Stimulated activated CD8-positive, alpha-beta memory T cell treated with anti-CD3 and anti-CD28 coated beads, Interleukin-15, amount 100 ng/mL, for 1 hour (primary cell): ENCODE data around the gene BIRC7.
"Not testable (repeated sequence)": the region's sequence is repeated elsewhere in the genome, so short reads cannot be mapped to it uniquely, and the experiment has no call there.

Experiments used
- DNase-seq: peaks from one replicate; pipeline ENCODE4 v3.0.0-alpha.2; 2020; ENCODE audit warnings: low read depth

The BIRC7 gene

GRCh38 chr20:63248835-63249591, 13.3 kb downstream of the BIRC7 start:
- no peak for DNase-seq

DNA sequence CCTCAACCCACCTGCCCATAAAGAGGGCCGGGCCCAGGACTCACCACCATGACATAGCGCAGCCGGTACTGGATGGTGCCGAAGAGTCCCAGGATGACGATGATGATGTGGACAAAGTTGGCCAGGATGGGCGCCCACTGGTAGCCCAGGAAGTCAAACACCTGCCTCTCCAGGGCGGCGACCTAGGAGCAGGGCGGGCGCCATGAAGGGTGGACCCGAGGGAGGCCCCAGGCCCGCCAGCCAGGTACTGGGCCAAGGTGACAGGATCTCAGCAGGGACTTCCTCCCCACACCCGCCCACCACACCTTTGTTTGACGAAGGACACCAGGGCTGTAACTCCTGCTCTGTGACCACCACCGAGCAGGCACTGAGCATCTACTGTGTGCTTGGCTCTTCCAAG, 14.2 kb downstream of the BIRC7 start:
- no peak for DNase-seq

DNA sequence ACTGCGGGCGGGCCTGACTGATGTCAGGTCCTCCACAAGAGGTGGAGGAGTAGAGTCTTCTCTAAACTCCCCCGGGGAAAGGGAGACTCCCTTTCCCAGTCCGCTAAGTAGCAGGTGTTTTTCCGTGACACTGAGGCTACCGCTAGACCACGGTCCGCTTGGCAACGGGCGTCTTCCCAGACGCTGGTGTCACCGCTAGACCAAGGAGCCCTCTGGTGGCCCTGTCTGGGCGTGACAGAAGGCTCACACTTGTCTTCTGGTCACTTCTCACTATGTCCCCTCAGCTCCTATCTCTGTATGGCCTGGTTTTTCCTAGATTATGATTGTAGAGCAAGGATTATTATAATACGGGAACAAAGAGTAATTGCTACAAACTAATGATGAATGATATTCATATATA, 15.6 kb downstream of the BIRC7 start:
- DNase-seq, result not testable (repeated sequence)

DNA sequence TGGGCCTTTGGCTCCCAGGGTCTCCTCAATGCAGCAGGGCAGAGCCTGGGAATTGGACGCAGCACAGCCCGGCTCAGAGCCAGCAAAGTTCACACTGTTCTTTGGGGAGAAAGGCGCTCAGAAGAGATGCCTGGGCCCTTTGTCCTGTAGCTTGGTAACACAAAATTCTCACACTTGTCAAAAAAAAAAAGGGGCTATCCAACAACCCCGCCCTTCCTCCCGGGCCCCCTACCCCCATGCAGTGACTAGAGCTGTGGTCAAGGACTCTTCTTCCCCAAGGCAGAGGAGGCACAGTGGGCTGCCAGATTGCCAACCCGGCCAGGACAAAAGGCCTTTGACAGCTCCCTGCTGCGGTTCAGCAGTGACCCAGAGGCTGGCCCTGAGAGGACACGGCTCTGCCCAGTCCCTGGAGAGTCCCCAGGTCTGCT, 16.6 kb downstream of the BIRC7 start:
- DNase-seq, result no peak

DNA sequence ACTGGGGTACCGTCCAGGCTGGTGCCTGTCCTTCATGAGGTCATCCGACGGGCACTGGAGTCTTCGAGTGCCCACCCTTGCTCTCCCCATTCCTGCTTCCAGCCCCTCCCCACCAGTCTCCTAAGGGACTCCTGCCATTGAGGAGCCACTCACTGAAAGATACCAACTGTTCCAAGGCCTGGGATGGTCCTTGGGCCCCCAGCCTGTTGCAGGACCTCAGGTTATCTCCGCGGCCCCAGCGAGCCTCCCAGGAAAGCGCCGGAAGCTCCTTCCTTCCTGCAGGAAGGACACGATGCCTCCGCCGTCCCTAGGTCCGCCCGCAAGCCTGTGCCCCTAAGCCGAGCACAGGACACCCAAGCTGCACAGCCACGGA, 17.3 kb downstream of the BIRC7 start:
- DNase-seq, result no peak

DNA sequence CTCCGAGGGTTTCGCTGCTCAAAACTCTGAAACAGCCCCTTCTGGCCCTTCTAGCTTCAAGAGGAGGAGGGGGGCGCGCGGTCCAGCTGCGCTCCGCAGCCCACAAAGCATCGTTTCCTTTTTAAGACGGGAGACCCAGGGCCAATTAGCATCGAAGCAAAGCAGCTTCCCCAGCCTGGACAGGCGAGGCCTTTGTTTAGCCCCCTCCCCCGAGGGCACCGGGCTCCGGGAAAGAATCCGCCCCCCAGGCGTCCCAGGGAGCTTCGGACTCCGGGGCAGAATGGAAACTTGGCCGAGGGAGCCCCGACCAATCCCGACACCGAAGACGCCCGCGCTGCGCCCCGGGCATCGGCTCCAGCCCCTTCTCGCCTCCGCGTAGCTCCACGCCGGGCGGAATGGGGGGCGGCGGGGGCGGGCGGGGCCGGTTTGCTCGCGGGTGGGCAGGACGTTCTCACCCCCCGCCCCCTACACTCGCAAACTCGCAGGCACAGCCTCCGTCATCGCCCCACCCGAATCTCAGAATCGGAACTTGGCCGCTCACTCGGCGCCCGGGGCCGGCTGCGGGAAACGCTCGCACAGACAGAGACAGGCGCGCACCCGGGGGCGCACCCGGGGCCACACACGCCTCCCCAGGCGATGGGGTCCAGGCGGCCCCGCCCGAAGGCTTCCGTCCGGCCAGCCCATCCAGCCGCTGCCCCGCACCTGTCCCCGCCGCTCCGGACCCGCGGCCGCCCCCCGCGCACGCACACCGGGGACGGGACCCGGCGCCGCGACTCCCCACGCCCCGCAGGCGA, 17.9 kb downstream of the BIRC7 start:
- no peak for DNase-seq

GRCh38 chr20:63254232-63254605, 18.5 kb downstream of the BIRC7 start, which contains the start of gene NKAIN4:
Gene NKAIN4 (minus strand): TSS chr20:63254463. CDS start chr20:63254450, 13 bp downstream.
- no peak for DNase-seq

GRCh38 chr20:63254606-63255384, 19.1 kb downstream of the BIRC7 start:
- no peak for DNase-seq

GRCh38 chr20:63255931-63256704, 20.4 kb downstream of the BIRC7 start:
- no peak for DNase-seq

DNA sequence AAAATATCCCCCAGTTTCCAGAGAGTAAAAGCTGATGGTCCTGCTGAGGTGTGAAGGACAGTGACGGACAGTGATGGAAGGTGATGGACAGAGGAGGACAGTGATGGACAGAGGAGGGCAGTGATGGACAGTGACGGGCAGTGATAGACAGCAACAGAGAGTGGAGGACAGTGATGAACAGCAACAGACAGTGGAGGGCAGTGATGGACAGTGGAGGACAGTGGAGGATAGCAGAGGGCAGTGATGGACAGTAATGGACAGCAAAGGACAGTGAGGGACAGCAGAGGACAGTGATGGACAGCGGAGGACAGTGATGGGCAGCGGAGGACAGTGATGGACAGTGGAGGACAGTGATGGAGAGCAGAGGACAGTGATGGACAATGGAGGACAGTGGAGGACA, 21.2 kb downstream of the BIRC7 start:
- DNase-seq, result no peak

DNA sequence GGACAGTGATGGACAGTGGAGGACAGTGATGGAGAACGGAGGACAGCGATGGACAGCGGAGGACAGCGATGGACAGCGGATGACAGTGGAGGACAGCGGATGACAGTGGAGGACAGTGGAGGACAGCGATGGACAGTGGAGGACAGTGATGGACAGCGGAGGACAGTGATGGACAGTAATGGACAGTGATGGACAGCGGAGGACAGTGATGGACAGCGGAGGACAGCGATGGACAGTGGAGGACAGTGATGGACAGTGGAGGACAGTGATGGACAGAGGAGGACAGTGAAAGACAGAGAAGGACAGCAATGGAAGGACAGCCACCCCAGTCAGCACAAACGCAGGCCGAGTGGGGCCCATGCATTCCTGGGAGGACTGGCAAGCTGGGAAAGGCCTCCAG, 21.9 kb downstream of the BIRC7 start:
- no peak for DNase-seq

GRCh38 chr20:63258781-63259180, 23.1 kb downstream of the BIRC7 start:
- no peak for DNase-seq

- no peak for DNase-seq
These were observed 24.2 kb downstream of the BIRC7 start for GRCh38 chr20:63259734-63260460.

DNA sequence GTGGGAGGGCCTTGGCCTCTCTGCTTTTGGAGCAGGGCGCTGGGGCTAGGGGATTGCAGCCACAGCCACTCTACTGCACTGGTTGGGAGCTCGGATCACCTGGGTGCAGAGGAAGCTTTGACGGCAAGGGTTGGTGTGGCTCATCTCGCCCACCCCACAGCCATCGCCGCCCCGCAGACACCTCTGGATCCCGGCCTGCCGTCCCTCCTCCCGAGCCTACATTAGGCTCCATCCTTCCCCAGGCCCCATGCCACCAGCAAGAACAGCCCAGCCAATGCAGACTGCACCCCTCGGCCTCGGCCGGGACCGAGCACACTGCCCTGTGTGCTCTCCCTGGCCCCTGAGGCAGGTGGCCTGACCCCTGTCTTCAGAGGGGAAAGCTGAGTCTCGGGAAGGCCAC, 24.8 kb downstream of the BIRC7 start:
- DNase-seq, result no peak

DNA sequence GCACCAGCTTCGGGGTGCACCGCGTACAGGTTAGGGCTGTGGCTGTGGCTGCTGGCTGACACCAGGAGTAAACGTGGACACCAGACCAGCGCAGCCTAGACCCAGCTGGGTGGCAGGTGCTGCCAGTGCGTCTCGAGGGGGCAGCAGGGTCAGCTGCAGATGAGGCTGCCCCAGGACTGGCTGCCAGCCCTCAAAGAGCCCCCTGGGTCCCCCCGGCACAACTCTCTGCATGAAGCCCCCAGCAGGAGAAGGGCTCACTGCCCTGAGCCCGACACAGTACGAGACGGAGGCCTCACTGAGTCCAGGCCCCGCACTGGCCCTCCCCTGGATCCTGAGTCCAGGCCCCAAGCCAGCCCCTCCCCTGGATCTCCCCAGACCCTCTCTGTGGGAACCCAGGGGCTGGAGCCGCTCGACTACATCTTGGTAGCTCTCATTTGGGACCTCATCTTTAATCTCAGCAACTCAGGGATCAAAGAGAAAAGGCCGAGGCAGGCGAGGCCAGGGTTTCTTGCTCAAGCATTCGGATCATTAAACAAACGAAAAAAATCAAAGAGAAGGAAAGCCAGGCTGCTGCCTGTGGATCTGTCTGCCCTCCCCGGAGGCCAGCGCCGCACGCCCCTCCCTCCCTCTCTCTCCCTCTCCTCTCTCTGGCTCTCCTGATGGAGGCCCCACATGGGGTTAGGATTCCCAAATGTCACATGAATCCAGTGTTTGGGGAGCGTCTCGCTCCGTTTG, 25.5 kb downstream of the BIRC7 start:
- no peak for DNase-seq

DNA sequence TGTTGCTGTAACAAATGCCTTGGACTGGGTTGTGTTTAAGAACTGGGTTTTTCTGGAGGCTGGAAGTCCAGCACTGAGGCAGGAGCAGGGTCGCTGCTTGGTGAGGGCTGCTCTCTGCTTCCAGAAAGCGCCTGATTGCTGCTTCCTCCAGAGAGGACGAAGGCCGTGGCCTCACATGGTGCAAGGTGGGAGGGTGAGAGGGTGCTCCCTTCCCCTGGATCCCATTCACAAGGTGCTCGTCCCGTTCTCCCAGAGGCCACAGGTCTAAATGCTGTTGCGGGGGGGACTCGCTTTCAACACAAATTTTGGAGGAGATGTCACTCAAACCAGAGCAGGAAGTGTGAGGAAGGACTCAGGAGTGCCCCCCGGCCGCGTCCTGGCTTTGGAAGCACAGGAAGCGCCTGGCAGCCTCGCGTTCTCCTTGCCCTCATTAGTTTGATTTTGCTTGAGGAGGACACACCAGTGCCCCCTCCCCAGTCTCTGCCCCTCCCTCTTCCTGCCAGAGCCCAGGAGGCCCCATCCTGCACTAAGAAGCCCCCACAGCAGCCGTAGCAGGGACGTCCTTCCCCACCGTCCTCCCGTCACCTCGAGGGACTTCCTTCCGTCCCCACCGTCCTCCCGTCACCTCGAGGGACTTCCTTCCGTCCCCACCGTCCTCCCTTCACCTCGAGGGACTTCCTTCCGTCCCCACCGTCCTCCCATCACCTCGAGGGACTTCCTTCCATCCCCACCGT, 26.3 kb downstream of the BIRC7 start:
- DNase-seq, result no peak

DNA sequence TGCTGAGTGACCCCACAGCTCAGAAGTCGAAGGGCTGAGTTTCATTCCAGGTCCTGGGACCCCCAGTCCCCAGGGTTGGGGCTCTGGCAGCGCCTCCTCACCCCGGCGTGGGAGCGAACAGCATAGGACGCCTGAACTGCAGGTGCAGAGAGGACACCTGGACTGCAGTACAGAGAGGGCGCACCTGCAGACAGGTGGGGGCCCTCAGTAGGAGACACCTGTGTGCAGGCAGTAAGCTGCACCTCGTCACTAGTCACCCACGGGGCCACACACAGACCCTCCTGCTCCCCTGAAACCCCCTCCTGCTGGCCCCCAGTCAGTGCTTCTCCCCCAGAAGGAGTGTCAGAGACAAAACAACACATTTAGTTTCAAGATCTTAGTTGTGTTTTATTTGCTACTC, 27.1 kb downstream of the BIRC7 start:
- DNase-seq, result no peak

GRCh38 chr20:63264000-63264399, 28.3 kb downstream of the BIRC7 start:
- no peak for DNase-seq

DNA sequence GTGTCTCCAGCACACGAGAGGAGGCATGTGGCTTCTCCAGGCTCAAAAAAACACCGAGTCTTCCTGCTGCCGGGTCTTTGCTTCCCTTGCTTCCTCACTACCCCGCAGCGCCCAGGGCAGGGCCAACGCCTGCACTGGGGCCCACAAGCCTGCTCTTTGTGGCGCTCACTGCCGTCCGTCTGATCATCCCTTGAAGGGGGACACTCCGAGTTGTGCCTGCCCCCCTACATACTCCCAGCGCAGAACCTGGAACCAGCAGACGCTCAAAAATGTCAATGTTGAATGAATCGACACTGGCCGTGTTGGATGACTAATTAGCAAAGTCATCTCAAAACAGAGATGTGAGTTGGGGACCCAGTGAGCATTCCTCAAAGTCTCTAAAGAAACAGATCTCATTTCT, 28.8 kb downstream of the BIRC7 start:
- DNase-seq, result no peak
